Erythroblast (primary cell): ENCODE data around the gene HDDC2.
A peak's percentile ranks its signal among the peaks of the same experiment; 100 is the strongest.

ENCODE experiments used
- DNase-seq, 2 experiments: peaks; one replicate each; lab custom pipeline; 2025; lab: John Stamatoyannopoulos, UW
- GATA1 ChIP-seq: IDR thresholded peaks from 2 replicates; pipeline ENCODE4 v1.6.1; 2011; ENCODE audit warnings: low read depth, mild to moderate bottlenecking, control low read depth, low read length, moderate library complexity
- POLR2A ChIP-seq: IDR thresholded peaks from 2 replicates; pipeline ENCODE4 v1.6.1; 2011; ENCODE audit warnings: mild to moderate bottlenecking, low read length

The HDDC2 gene

DNA sequence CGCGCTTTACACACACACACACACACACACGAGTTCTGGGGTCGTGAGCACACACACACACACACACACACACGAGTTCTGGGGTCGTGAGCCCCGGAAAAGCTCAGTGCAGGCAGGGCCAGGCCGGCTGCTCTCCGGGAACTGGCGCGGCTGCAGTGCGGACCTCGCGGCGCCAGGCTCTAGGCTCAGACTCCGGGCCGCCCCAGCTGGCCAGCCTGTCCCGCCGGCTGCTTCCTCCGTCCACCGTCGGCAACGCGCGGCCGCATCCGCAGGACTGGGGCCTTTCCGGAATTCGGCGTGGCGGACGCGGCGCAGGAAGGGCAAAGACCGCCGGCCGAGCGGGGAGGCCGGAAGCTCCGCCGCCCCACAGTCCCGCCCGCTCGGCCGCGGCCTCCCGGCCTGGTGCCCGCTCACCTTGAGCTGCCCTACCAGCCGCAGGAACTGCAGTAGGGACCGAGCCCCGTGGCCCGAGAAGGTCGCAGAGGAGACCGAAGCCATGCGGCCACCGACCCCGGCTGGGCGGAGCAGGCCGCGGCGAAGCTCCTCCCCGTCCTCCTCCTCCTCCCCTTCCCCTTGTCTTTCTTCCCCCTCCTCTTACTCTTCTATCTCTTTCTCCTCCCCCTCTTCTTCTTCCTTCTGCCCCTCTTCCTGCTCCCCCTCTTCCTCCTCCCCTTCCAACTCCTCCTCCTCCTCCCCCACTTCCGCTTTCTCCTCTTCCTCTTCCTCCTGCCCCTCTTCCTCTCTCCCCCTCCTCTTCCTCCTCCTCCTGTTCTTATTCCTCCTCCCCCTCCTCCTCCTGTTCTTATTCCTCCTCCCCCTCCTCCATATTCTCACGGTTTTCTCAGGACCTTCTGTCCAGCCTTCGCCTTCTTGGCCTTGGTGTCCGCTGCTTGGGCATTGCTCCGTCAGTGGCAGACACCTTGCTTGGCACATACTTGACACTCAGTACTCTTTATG, at the start of gene HDDC2:
Gene HDDC2, minus strand, starts transcription at position 533 of the 957 bp plus-strand sequence. Its CDS starts 35 bp downstream, at position 498.
- peak; percentile 75 to 80 for DNase-seq
- no peak for TF ChIP-seq GATA1
- TF ChIP-seq POLR2A, result peak; percentile 64

GRCh38 chr6:125346926-125347563, 45.3 kb upstream of the HDDC2 start:
- no peak for DNase-seq

DNA sequence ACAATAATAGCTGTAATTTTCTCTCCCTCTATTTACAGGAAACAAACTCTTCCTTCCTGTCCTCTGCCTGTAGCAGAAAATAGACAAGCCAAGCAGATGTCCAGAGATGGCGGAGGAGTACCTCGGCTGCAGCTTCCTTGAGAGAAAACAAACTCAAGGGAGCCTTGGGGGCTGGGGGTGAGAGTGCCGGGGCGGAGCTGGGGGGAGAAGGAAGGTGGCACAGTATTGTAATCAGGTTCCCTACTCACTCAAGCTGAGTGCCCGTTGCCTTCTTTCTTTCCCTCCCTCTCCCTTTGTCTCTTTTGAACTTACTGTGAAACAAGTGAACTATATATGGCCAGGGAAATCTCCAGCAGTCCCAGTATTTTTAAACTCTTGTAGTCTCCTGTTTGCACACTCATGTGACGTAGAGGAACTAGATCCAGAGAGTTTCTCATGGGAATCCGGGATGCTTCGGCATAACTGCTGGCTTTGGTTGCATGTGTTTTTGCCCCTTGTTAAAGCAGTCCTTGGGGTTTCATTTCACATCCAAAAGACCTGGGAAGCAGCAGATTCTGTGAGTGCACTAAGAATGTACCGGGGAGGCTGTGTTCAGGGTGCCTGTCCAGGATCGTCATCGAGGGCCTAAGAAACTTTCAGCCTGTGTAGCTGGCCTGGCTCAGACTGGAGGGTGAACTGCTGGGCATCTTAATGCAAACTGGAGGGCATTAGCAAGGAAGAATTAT, 44.6 kb upstream of the HDDC2 start:
- no peak for DNase-seq
- TF ChIP-seq POLR2A, result no peak
- no peak for TF ChIP-seq GATA1

More at GRCh38 chr6:125346926-125347563, 45.3 kb upstream of the HDDC2 start:
- TF ChIP-seq POLR2A (no peak), GATA1 (no peak)

DNA sequence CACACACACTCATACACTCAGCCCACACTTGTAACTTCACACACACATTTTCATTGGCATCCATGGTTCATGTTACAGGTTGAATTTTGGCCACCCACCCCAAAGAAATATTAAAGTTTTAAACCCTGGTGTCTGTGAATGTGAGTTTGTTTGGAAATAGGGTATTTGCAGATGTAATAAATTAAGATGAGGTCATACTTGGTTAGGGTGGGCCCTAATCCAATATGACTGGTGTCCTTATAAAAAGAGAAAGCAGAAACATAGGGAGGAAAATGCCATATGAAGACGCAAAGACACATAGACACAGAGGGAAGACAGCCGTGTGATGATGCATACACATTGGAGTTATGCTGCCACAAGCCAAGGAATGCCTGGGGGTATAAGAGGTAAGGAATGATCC, 39.7 kb upstream of the HDDC2 start:
- DNase-seq, result no peak
- TF ChIP-seq POLR2A, result no peak
- TF ChIP-seq GATA1, result no peak

DNA sequence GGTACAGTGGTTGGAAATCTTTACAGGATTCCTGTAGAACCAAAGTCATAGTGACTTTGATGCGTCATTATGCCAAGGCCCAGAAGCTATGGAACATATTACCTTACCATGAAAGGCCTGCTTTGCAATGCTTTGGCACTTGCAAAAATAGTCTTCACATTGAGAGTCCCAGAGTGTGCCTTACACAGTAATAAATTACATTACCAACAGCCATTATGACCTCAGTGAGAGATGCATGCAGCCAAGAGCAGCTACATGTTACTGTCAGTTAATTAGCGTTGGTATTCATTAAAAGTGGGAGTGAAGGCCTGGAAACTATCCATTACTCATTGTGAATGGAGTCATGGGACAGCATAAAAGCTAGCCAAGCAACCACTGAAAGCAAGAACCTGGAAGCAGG, 39.2 kb upstream of the HDDC2 start:
- TF ChIP-seq GATA1 (no peak), POLR2A (no peak)
- DNase-seq, result no peak

DNA sequence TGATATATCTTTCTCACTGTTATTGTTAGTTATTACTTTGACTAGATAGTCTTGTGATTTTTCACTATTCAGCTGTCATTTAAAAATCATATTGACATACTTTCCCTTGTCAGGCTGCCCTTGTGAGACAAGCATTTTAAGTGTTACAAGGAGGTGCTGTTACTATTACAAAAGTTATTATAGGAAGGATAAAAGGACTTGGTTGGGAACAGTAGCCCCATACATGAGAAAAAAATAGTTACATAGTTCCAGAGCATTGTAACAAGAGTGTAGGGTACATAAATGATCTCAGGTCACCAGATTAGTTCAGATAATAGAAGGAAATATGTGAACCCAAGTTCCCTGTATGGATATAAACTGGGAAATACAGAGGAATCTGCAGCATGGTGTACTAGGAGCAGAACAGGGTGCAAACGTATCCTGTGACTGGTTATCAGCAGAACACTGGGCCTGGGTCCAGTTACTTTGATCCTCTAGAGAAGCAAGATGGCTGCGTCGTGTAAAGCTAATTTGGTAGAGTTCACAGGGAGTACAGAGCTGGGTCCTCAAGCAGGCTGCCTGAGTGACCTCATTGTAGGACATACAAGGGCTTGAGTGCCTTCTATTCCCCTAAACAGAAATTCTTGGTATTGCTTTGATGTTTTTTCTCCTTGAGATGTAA, 38.5 kb upstream of the HDDC2 start:
- TF ChIP-seq GATA1, result no peak
- TF ChIP-seq POLR2A, result no peak
- DNase-seq, result no peak

- DNase-seq, result no peak
- TF ChIP-seq GATA1 (no peak), POLR2A (no peak)
These were observed 37.9 kb upstream of the HDDC2 start for GRCh38 chr6:125339653-125340052.

DNA sequence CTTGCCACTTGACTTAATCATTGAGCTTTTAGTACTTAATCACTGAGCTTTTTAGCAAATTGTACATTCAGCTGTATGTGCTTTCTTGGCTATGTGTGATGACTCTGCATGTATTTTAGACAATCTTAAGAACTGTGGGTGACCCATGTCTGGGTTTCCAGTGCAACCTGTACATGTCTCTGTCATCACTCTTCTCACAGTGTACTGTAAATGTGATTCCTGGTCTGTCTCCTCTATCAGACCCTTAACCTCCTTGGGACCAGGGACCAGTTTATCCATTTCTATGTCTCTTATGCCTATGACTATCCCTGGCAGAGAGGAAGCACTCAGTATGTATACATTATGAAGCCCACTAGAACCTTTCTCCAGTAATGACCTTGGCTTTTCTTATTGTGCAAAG, 36.6 kb upstream of the HDDC2 start:
- TF ChIP-seq POLR2A, result no peak
- no peak for TF ChIP-seq GATA1

DNA sequence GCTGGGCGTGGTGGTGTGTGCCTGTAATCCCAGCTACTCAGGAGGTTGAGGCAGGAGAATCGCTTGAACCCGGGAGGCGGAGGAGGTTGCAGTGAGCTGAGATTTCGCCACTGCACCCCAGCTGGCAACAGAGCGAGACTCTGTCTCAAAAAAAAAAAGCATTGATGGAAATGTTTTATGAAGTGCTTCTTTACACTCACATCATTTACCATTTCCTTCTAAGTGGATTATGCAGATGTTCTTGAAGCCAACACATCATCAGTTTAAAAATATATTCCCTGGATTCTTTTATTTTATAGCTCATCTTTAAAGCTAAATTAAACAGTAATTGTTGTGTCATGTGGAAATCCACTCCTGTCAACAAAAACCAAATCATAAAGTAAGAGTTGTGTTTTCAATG, 35.9 kb upstream of the HDDC2 start:
- no peak for DNase-seq
- TF ChIP-seq POLR2A (no peak), GATA1 (no peak)

More for the DNA sequence above, 36.6 kb upstream of the HDDC2 start:
- no peak for DNase-seq

DNA sequence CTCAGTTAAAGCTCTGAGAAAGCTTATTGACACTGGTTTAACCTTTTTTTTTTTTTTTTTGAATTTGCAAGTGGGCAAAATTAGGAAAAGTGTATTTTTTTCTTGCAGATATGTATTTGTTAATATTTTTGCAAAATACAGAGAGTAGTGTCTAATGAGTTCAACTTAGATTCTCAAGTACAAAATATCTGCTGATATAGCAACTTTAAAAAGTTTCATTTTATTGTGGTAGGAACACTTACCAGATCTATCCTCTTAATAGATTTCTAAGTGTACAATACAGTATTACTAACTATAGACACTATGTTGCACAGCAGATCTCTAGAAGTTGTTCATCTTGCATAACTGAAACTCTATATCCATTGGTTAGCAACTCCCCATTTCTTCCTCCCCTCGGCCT, 30.9 kb upstream of the HDDC2 start:
- DNase-seq, result no peak
- no peak for TF ChIP-seq POLR2A
- no peak for TF ChIP-seq GATA1

DNA sequence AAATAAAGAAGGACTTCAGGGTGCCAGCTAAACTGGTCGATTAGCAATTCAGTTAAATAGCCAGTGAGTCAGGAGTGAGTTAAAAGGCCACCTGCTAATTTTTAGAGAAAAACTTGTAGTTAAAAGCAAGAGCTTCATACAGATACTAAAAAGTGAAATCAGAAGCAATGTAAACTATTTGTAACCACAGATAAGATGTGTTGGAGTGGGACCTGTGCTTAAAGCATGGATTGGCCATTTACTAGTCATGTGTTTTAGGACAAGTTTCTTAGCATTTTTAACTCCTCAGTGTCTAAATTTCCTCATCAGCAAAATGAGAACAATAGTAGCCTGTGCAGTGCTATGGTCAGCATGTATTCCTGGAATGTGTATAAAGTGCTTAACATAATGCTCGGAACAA, 23.8 kb upstream of the HDDC2 start:
- no peak for DNase-seq
- TF ChIP-seq GATA1, result no peak
- TF ChIP-seq POLR2A, result no peak

DNA sequence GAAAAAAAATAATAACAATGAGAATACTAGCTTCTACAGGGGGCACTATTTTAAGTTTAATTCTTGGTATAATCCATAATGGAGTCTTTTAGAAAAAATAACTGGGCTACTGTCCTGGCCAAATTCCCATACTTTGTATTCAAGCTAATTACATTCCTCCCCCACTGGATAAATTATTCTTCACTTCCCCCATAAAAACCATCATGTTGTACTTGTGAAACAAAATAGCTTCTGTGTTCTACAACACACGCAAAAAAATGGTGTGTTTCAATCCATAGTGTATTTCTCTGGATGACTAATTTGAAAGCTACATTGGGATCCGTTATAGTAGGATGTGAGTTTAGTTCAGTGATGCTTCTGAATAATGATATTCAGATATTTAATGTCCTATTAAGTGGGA, 21.6 kb upstream of the HDDC2 start:
- DNase-seq, result no peak
- TF ChIP-seq GATA1 (no peak), POLR2A (no peak)

DNA sequence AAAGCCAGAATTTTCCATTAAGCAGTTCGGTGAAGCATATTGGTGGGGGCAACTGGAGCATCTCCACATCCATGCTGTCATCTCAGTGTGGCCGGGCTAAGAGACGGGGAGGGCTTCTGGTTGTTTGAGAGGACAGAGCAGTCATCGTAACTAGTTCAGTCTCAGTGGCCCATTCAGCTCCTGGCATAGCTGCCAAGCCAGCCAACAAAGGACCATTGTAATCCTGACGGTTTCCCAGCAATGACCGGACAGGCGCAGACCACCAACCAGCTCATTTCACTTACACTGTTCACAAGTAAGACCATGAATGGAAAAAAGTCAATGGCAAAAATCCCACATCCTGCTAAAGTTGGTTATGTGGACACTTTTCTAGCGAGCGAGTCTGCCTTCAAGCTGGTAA, 14.9 kb upstream of the HDDC2 start:
- TF ChIP-seq POLR2A, result no peak
- TF ChIP-seq GATA1, result no peak
- DNase-seq, result no peak
